GM18499 (cell line): ENCODE results near the gene SMCO4.

Source experiments
- ATAC-seq: cut with Tn5 transposase; IDR thresholded peaks from one replicate; pipeline ENCODE4 v1.9.1; 2021; ENCODE audit warnings: moderate number of reproducible peaks; ENCODE audit not compliant: insufficient read depth, unreplicated experiment

SMCO4 gene

GRCh38 chr11:93510196-93510873, 32.9 kb downstream of the SMCO4 start:
- ATAC-seq = no peak

GRCh38 chr11:93507517-93507916, 35.7 kb downstream of the SMCO4 start:
- no peak for ATAC-seq

GRCh38 chr11:93505703-93506102, 37.5 kb downstream of the SMCO4 start:
- ATAC-seq = no peak

GRCh38 chr11:93504110-93505095, 38.8 kb downstream of the SMCO4 start:
- no peak for ATAC-seq

- no peak for ATAC-seq
Measured at GRCh38 chr11:93501856-93502255, 41.3 kb downstream of the SMCO4 start.

- no peak for ATAC-seq
Measured at GRCh38 chr11:93500759-93501158, 42.4 kb downstream of the SMCO4 start.

GRCh38 chr11:93498641-93499040, 44.5 kb downstream of the SMCO4 start:
- ATAC-seq = no peak

GRCh38 chr11:93498161-93498560, 45.0 kb downstream of the SMCO4 start:
- no peak for ATAC-seq

- ATAC-seq = no peak
Measured at GRCh38 chr11:93497596-93497995, 45.6 kb downstream of the SMCO4 start.

GRCh38 chr11:93494357-93494756, 48.8 kb downstream of the SMCO4 start:
- no peak for ATAC-seq

- ATAC-seq = no peak
Measured at GRCh38 chr11:93493252-93493897, 49.8 kb downstream of the SMCO4 start.

- ATAC-seq = no peak
Measured at GRCh38 chr11:93492464-93493251, 50.5 kb downstream of the SMCO4 start.

GRCh38 chr11:93491973-93492372, 51.2 kb downstream of the SMCO4 start:
- no peak for ATAC-seq

- ATAC-seq = no peak
Measured at GRCh38 chr11:93490996-93491618, 52.1 kb downstream of the SMCO4 start.

GRCh38 chr11:93489841-93490240, 53.4 kb downstream of the SMCO4 start:
- ATAC-seq = no peak

GRCh38 chr11:93487032-93487483, 56.1 kb downstream of the SMCO4 start:
- no peak for ATAC-seq

GRCh38 chr11:93485983-93486382, 57.2 kb downstream of the SMCO4 start:
- ATAC-seq = no peak

- ATAC-seq = no peak
Measured at GRCh38 chr11:93484716-93485115, 58.5 kb downstream of the SMCO4 start.

GRCh38 chr11:93482556-93482955, 60.6 kb downstream of the SMCO4 start:
- no peak for ATAC-seq

GRCh38 chr11:93481696-93482095, 61.5 kb downstream of the SMCO4 start:
- no peak for ATAC-seq
